Measurements from ENCODE around the gene ARVCF.

ARVCF gene

DNA sequence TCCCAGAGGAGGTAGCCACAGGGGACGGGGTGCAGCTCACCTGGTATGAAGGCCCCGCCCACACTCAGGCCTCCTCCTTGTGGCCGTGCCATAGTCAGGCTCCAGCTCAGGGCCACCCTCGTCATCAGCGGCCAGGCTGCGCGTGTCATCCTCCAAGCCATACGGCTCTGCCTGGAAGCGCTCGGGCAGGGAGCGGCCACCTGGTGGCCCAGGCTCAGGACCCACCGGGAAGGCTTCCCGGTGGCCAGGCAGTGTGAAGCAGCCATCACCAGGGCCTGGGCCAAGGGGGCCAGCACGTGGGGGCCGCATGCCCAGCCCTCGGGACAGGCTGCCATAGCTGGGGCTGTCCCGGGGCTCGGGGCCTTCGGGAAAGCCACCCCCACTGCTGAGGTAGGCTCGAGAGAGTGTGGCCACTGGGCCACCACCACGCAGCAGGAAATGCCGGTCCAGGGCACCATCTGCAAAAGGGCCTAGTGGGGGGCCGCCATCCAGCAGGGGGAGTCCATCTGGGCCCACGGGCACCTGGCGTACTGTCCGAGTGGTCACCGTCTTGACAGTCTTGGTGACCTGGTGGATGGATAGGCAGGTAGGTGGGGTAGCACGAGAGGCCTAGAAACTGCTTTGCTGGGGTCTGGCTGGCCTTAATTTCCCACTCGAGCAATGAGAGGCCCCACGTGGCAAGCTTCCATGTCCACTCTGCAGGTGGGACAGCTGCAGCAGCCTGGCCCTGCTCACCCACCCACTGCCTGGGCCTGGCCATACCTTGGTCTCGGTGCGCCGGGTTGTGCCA, 35.3 kb downstream of the ARVCF start:
- H3K4me3 ChIP-seq (replicated peaks in 1 of 2; ENCODE audit: low read depth in 2 of 2, low read length in 2 of 2): no peak overlapping the region
- TF ChIP-seq, protein P1, sequence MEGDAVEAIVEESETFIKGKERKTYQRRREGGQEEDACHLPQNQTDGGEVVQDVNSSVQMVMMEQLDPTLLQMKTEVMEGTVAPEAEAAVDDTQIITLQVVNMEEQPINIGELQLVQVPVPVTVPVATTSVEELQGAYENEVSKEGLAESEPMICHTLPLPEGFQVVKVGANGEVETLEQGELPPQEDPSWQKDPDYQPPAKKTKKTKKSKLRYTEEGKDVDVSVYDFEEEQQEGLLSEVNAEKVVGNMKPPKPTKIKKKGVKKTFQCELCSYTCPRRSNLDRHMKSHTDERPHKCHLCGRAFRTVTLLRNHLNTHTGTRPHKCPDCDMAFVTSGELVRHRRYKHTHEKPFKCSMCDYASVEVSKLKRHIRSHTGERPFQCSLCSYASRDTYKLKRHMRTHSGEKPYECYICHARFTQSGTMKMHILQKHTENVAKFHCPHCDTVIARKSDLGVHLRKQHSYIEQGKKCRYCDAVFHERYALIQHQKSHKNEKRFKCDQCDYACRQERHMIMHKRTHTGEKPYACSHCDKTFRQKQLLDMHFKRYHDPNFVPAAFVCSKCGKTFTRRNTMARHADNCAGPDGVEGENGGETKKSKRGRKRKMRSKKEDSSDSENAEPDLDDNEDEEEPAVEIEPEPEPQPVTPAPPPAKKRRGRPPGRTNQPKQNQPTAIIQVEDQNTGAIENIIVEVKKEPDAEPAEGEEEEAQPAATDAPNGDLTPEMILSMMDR (IDR thresholded peaks at IDR 0.05; ENCODE audit: low read depth, low read length): no peak
- DNase-seq (ENCODE audit: low read depth in 2 of 2): no peak

- no peak for DNase-seq (ENCODE audit: low read depth in 2 of 2)
- H3K4me3 ChIP-seq (replicated peaks in 1 of 2; ENCODE audit: low read depth in 2 of 2, low read length in 2 of 2): no peak overlapping the region
- TF ChIP-seq, protein P1 (IDR thresholded peaks at IDR 0.05; ENCODE audit: low read depth, low read length): no peak
Measured at GRCh38 chr22:19980766-19981165, 35.9 kb downstream of the ARVCF start.

- TF ChIP-seq, protein P1 (IDR thresholded peaks at IDR 0.05; ENCODE audit: low read depth, low read length): no peak
- no peak for DNase-seq (ENCODE audit: low read depth in 2 of 2)
- H3K4me3 ChIP-seq (replicated peaks in 1 of 2; ENCODE audit: low read depth in 2 of 2, low read length in 2 of 2): no peak overlapping the region
Measured at GRCh38 chr22:19979712-19980493, 36.7 kb downstream of the ARVCF start.

DNA sequence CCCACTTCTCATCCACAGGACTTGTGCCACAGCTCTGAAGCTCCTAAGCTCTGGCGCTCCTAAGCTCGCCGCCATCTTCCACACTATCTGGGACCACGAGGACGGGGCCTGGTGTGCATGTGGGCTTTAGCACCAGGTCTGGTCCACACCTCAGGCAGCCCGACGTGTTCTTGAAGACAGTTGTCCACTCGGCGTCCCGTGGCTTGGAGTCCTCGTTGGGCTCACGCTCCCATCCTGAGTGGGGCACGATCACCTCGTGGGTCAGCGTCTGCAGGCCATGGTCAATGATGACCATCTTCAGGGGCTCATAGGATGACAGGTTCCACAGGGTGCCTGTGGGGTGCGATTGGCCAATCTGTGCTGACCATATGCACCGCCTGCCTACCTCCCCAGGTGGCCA, 37.9 kb downstream of the ARVCF start:
- TF ChIP-seq, protein P1 (IDR thresholded peaks at IDR 0.05; ENCODE audit: low read depth, low read length): no peak
- no peak overlapping the region for H3K4me3 ChIP-seq (replicated peaks in 1 of 2; ENCODE audit: low read depth in 2 of 2, low read length in 2 of 2)
- DNase-seq (ENCODE audit: low read depth in 2 of 2): no peak

DNA sequence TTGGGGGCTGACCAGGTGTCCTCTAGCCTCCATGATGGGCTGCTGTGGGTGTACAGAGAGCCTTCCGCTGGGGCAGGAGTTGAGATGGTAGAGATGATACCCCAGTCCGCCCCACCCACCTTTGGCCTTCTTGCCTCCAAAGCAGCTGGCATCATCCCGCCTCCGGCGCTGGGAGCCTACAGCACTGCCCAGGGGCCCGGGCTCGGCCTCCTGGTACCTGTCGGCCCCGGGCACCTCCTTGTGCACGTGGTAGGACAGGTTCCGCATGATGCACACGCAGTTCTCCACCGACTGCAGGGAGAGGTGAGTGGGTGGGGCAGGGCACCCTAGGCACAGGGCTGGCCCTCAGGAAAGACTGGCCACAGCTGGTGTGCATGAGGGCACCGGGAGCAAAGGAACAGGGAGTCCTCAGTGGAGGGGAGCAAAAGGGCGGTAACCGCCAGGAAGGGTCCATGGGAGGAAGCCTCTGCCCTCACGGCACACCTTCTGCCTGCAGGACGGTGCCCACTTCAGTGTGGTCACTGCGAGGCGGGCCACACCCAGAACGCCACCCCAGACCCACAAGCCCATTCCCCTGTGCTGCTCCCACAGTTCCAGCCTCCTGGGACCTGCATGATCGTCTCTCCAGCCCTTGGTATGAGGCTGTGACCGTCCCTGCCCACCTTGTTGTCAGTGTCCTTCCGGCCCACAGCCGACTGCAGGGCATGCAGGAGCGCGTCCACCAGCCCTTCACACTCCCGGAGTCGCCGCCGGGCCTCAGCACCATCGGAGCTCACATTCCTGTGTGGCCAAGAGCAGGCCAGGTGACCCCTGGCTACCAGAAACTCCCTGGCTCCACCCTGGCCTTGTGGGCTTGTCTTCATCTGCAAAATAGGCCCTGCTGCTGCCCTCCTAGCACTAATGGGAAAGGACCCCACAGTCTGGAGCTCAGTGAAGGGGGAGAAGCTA, 39.1 kb downstream of the ARVCF start:
- DNase-seq (ENCODE audit: low read depth in 2 of 2): no peak
- TF ChIP-seq, protein P1 (IDR thresholded peaks at IDR 0.05; ENCODE audit: low read depth, low read length): no peak
- no peak overlapping the region for H3K4me3 ChIP-seq (replicated peaks in 1 of 2; ENCODE audit: low read depth in 2 of 2, low read length in 2 of 2)

DNA sequence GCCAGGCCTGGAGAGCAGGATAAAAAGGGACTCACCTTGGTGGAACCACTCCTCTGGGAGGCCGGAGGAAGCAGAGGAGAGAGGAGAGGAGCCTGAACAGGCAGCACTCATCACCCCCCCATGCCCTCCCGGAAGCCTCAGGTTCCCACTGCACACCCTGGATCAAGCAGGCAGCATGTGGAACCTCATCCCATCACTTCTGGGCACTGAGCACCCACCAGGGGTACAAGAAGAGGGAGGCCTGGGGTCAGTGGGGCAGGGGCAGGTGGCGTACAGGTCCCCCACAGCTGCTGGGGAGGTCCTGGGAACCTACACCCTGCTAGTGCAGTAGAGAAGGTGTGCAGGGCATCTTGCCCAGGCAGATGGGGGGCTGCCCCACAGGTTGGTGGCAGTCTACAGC, 40.0 kb downstream of the ARVCF start:
- no peak overlapping the region for H3K4me3 ChIP-seq (replicated peaks in 1 of 2; ENCODE audit: low read depth in 2 of 2, low read length in 2 of 2)
- TF ChIP-seq, protein P1 (IDR thresholded peaks at IDR 0.05; ENCODE audit: low read depth, low read length): no peak
- DNase-seq (ENCODE audit: low read depth in 2 of 2): no peak

All from cardiac fibroblast (primary cell).